SK-N-SH (cell line): Measurements from ENCODE around the gene SH2D4B. TPM values are rescaled to one million over a fixed set of nuclear protein-coding genes. Genes with fewer than 3 reads are reported as not detected.

Source experiments
- CTCF ChIA-PET: fragments of 300-600, 350-600 bp; formaldehyde crosslinking; extraction: SDS; loops from one replicate; lab custom pipeline; 2021; lab: Yijun Ruan, JAX
- POLR2A ChIA-PET: fragments of 350-600 bp; sonication (Branson Sonifier 250); formaldehyde crosslinking; extraction: SDS; loops from one replicate; lab custom pipeline; 2020; ENCODE audit warnings: antibody characterized with exemption, inconsistent platforms; lab: Yijun Ruan, JAX
- DNase-seq: peaks from one replicate; pipeline ENCODE4 v3.0.0; 2012
- H2AFZ ChIP-seq: fragments of 200-600 bp; sonication (generic); 2 replicates; pipeline ENCODE4 v1.8.1; 2016; ENCODE audit warnings: antibody characterized with exemption, mild to moderate bottlenecking, low read depth
- H3F3A ChIP-seq: fragments of 200-600 bp; sonication (generic); replicated peaks from 2 replicates; pipeline ENCODE3; 2016; ENCODE audit warnings: antibody characterized with exemption, mild to moderate bottlenecking; ENCODE audit not compliant: insufficient read depth
- H3K27ac ChIP-seq, 2 experiments: fragments of 200-500 bp in 1 of 2; fragments of 200-600 bp in 1 of 2; sonication (Bioruptor generic) in 1 of 2; sonication (generic), shearing (Covaris generic) in 1 of 2; 2 replicates each; pipeline versions ENCODE4 v1.5.1 to v1.6.1; 2014 to 2016; ENCODE audit warnings: low read depth in 2 of 2, inconsistent platforms in 1 of 2, low read length in 1 of 2, mild to moderate bottlenecking in 1 of 2, mixed read lengths in 1 of 2
- H3K27me3 ChIP-seq: fragments of 200-600 bp; sonication (generic), shearing (Covaris generic); 2 replicates; pipeline ENCODE4 v1.6.1; 2016; ENCODE audit warnings: mixed run types; ENCODE audit not compliant: insufficient read depth
- H3K36me3 ChIP-seq, 2 experiments: fragments of 200-500 bp in 1 of 2; fragments of 200-600 bp in 1 of 2; sonication (Bioruptor generic) in 1 of 2; sonication (generic) in 1 of 2; replicated peaks in 1 of 2; 2 replicates each; pipeline versions ENCODE3 to v1.5.1; 2014 to 2016; ENCODE audit warnings: low read length in 1 of 2, mild to moderate bottlenecking in 1 of 2; ENCODE audit not compliant: insufficient read depth in 2 of 2, control insufficient read depth in 1 of 2
- H3K4me1 ChIP-seq, 2 experiments: fragments of 200-500 bp in 1 of 2; fragments of 200-600 bp in 1 of 2; sonication (Bioruptor generic) in 1 of 2; sonication (generic), shearing (Covaris generic) in 1 of 2; 2 replicates each; pipeline versions ENCODE4 v1.5.1 to v1.6.1; 2014 to 2016; ENCODE audit warnings: low read depth in 1 of 2, low read length in 1 of 2, mixed run types in 1 of 2; ENCODE audit not compliant: insufficient read depth in 2 of 2, control insufficient read depth in 1 of 2
- H3K4me2 ChIP-seq: fragments of 200-600 bp; sonication (generic), shearing (Covaris generic); 2 replicates; pipeline ENCODE4 v1.6.1; 2017; ENCODE audit warnings: mixed run types
- H3K4me3 ChIP-seq, 2 experiments: fragments of 200-500 bp in 1 of 2; fragments of 200-600 bp in 1 of 2; sonication (Bioruptor generic) in 1 of 2; sonication (generic), shearing (Covaris generic) in 1 of 2; 2 replicates each; pipeline versions ENCODE4 v1.5.1 to v1.8.1; 2014 to 2016; ENCODE audit warnings: low read depth in 2 of 2, inconsistent platforms in 1 of 2, low read length in 1 of 2, mild to moderate bottlenecking in 1 of 2, mixed read lengths in 1 of 2, moderate library complexity in 1 of 2
- H3K79me2 ChIP-seq: fragments of 200-600 bp; sonication (generic); 2 replicates; pipeline ENCODE4 v1.8.1; 2017; ENCODE audit warnings: mild to moderate bottlenecking; ENCODE audit not compliant: insufficient read depth
- H3K9ac ChIP-seq: fragments of 200-600 bp; sonication (generic); 2 replicates; pipeline ENCODE4 v1.6.1; 2017; ENCODE audit warnings: mixed run types
- H3K9me2 ChIP-seq: fragments of 200-600 bp; sonication (generic); 2 replicates; pipeline ENCODE4 v1.6.1; 2017; ENCODE audit warnings: mixed run types
- H3K9me3 ChIP-seq: fragments of 200-600 bp; sonication (generic); 2 replicates; pipeline ENCODE4 v1.6.1; 2017; ENCODE audit warnings: mixed run types, mild to moderate bottlenecking, moderate library complexity
- H4K20me1 ChIP-seq: fragments of 200-600 bp; sonication (generic); 2 replicates; pipeline ENCODE4 v1.6.1; 2017; ENCODE audit warnings: mild to moderate bottlenecking, mixed run types; ENCODE audit not compliant: insufficient read depth
- ELF1 ChIP-seq: IDR thresholded peaks from 2 replicates; pipeline ENCODE4 v1.4.0; 2012
- EP300 ChIP-seq, 2 experiments: IDR thresholded peaks; 2 replicates each; pipeline versions ENCODE4 v1.4.0 to v1.6.1; 2012; ENCODE audit warnings: borderline replicate concordance in 1 of 2, low read depth in 1 of 2, low read length in 1 of 2
- FOSL2 ChIP-seq: IDR thresholded peaks from 2 replicates; pipeline ENCODE4 v1.4.0; 2012; ENCODE audit warnings: low read depth, mild to moderate bottlenecking, moderate library complexity, borderline replicate concordance
- FOXJ3 ChIP-seq: sonication (generic); formaldehyde crosslinking; IDR thresholded peaks from 2 replicates; pipeline ENCODE4 v1.5.1; 2020; ENCODE audit warnings: mild to moderate bottlenecking, missing genetic modification reagents
- FOXM1 ChIP-seq: IDR thresholded peaks from 2 replicates; pipeline ENCODE4 v1.4.0; 2012; ENCODE audit warnings: low read depth, mild to moderate bottlenecking
- GATA2 ChIP-seq: sonication (generic); formaldehyde crosslinking; IDR thresholded peaks from 2 replicates; pipeline ENCODE4 v1.5.0; 2020; ENCODE audit warnings: mild to moderate bottlenecking, missing genetic modification reagents
- JUND ChIP-seq: IDR thresholded peaks from 2 replicates; pipeline ENCODE4 v1.4.0; 2012
- MXI1 ChIP-seq: IDR thresholded peaks from 2 replicates; pipeline ENCODE4 v1.6.1; 2012; ENCODE audit warnings: mild to moderate bottlenecking, low read depth, low read length, improper control_type of control experiment
- PBX3 ChIP-seq: IDR thresholded peaks from 2 replicates; pipeline ENCODE4; 2012
- POLR2AphosphoS5 ChIP-seq: IDR thresholded peaks from 2 replicates; pipeline ENCODE4 v1.6.1; 2012; ENCODE audit warnings: low read depth, low read length
- RCOR1 ChIP-seq: fragments of 150-350 bp; IDR thresholded peaks from 2 replicates; pipeline ENCODE4 v1.6.1; 2017; ENCODE audit warnings: antibody characterized with exemption, low read length
- REST ChIP-seq: IDR thresholded peaks from 2 replicates; pipeline ENCODE4 v1.6.1; 2012; ENCODE audit warnings: mild to moderate bottlenecking, low read depth, low read length, moderate library complexity
- RFX5 ChIP-seq: IDR thresholded peaks from 2 replicates; pipeline ENCODE4 v1.6.1; 2012; ENCODE audit warnings: mild to moderate bottlenecking, improper control_type of control experiment, low read length
- SIN3A ChIP-seq: IDR thresholded peaks from 2 replicates; pipeline ENCODE4 v1.6.1; 2012; ENCODE audit warnings: low read depth, mild to moderate bottlenecking, low read length, moderate library complexity, borderline replicate concordance
- SMC3 ChIP-seq: IDR thresholded peaks from 2 replicates; pipeline ENCODE4 v1.6.1; 2012; ENCODE audit warnings: low read depth, low read length, improper control_type of control experiment
- TAF1 ChIP-seq: IDR thresholded peaks from 2 replicates; pipeline ENCODE4 v1.6.1; 2012; ENCODE audit warnings: low read depth, mild to moderate bottlenecking, low read length, moderate library complexity, borderline replicate concordance
- TEAD4 ChIP-seq: IDR thresholded peaks from 2 replicates; pipeline ENCODE4 v1.4.0; 2012; ENCODE audit warnings: mild to moderate bottlenecking, borderline replicate concordance; ENCODE audit not compliant: insufficient read depth
- YY1 ChIP-seq: IDR thresholded peaks from 2 replicates; pipeline ENCODE4 v1.4.0; 2012; ENCODE audit warnings: low read depth, mild to moderate bottlenecking
- whole genome bisulfite sequencing: methylation state at CpG from one replicate; pipeline ENCODE4 v1.1.6; 2017; ENCODE audit warnings: low lambda C conversion rate; 5-methylcytosine and 5-hydroxymethylcytosine counted together
- polyA plus RNA-seq, 3 experiments: library from polyadenylated mRNA; depleted of rRNA; stranded (reverse); fragments of >200 nt; gene quantifications; 2 replicates each; pipeline ENCODE4 v1.2.3, GENCODE V29; 2012
- TF ChIP-seq, protein P1 (sequence below): fragments of 150-350 bp; IDR thresholded peaks from 2 replicates; pipeline ENCODE4 v1.6.1; 2017; ENCODE audit warnings: antibody characterized with exemption, low read length, low read depth, borderline replicate concordance

The SH2D4B gene
- polyA plus RNA-seq, 1 of the 3 experiments (the other 2 are of a cell fraction) = not detected

DNA sequence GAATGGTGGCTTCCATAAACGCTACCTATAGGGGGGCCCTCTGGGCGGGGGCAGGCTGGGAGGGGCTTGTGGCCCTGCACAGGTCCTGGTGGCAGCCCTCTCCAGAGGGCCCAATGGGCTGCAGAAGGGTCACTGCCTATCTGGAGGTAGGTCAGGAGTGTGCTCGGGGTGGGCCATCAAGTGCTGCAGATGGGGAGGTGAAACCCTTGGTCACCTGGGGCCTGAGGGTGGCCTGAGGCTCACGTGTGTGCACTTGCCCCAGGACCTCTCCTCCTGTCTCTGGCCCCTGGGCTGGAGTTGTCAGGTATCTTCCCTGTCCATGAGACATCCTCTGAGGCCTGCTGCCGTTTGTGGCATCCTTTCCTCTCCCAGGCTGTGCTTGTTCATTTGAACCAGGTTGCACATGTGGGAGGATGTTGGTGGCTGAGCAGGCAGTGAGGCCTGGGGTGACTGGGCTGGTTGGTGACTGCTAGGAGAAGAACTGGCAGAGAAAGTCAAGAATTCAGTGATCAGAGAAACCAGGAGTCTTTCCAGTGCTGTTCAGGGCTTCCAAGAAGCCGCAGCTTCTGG lies 21.1 kb upstream of the SH2D4B start:
- ChIA-PET POLR2A (interaction anchor here (0.5 kb wide), 1 partner anchor 97 kb away, joined by 3 read pairs; no protein-coding TSS in a partner anchor), CTCF (interaction anchor here (1.1 to 21.2 kb wide), 3 partner anchors 11 to 134 kb away, joined by 4 to 602 read pairs (median 36); partner anchors contain the start of gene TSPAN14)
- no peak overlapping the region for H3K4me3 ChIP-seq
- WGBS = 90% methylated on average over 5 of the region's 6 CpGs
- H3K9ac ChIP-seq = no peak overlapping the region
- H4K20me1 ChIP-seq = no peaks in the 10 kb centered on the region
- no peak overlapping the region for H3K27ac ChIP-seq
- peaks cover 36 to 72% of the 10 kb centered on the region in 2 experiments for H3K36me3 ChIP-seq
- no peak for DNase-seq
- H3K9me2 ChIP-seq = no peaks in the 10 kb centered on the region
- H3K79me2 ChIP-seq = peaks cover 3% of the 10 kb centered on the region; the same call in 1 of the 2 replicates
- no peak overlapping the region for H2AFZ ChIP-seq
- H3F3A ChIP-seq = no peaks in the 10 kb centered on the region
- H3K9me3 ChIP-seq = no peaks in the 10 kb centered on the region
- no peaks in the 10 kb centered on the region for H3K4me1 ChIP-seq
- H3K4me2 ChIP-seq = no peak overlapping the region
- no peak for TF ChIP-seq REST
- no peak for TF ChIP-seq YY1
- no peaks in the 10 kb centered on the region for H3K27me3 ChIP-seq

DNA sequence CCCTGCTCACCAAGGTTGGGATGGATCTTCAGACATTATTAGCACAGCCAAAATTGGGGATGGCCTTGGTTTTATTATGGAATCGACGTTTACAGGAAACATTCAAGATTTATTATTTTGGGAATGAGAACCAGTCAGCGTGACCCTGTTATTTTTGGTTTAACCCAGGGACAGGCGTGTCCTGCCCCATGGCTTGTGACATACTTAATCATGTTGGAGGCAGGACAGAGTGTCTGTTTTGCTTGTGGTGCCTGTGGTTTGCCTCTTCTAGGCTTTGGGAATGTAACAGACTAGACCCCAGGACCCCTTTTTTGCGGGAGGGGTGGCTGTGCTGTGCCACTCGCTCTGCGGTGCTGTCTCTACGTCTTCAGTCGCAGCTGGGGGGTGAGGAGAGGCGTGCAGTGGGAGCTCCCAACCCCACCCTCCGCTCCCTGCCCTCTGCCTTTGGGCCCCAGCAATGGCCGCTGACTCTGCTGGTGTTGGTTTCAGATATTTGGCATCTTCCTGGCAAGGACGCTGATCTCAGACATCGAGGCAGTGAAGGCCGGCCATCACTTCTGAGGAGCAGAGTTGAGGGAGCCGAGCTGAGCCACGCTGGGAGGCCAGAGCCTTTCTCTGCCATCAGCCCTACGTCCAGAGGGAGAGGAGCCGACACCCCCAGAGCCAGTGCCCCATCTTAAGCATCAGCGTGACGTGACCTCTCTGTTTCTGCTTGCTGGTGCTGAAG lies 20.1 kb upstream of the SH2D4B start:
- H3K9ac ChIP-seq = no peak overlapping the region
- H4K20me1 ChIP-seq = no peaks in the 10 kb centered on the region
- H3K27me3 ChIP-seq = no peaks in the 10 kb centered on the region
- no peaks in the 10 kb centered on the region for H3K9me3 ChIP-seq
- no peaks in the 10 kb centered on the region for H3K9me2 ChIP-seq
- no peak overlapping the region for H3K4me2 ChIP-seq
- no peaks in the 10 kb centered on the region for H3F3A ChIP-seq
- H3K79me2 ChIP-seq = peaks cover 3% of the 10 kb centered on the region; the same call in 1 of the 2 replicates
- H2AFZ ChIP-seq = no peak overlapping the region
- no peak for DNase-seq
- 93% methylated on average over 15 of the region's 21 CpGs for WGBS
- no peak overlapping the region for H3K4me3 ChIP-seq
- peaks cover 27 to 68% of the 10 kb centered on the region in 2 experiments for H3K36me3 ChIP-seq
- CTCF ChIA-PET = interaction anchor here (0.6 to 1.1 kb wide), 2 partner anchors 12 to 74 kb away, joined by 3 read pairs; no protein-coding TSS in a partner anchor
- POLR2A ChIA-PET = no interaction called here
- no peak overlapping the region for H3K27ac ChIP-seq
- H3K4me1 ChIP-seq = no peaks in the 10 kb centered on the region
- no peak for TF ChIP-seq FOSL2
- no peak for TF ChIP-seq RFX5
- TF ChIP-seq POLR2AphosphoS5 = no peak
- no peak for TF ChIP-seq SIN3A
- TF ChIP-seq TAF1 = no peak
- TF ChIP-seq TEAD4 = no peak
- no peak for TF ChIP-seq ELF1
- no peak for TF ChIP-seq YY1
- no peak for TF ChIP-seq PBX3
- TF ChIP-seq EP300 (IDR thresholded peaks at IDR 0.05; ENCODE audit: borderline replicate concordance in 1 of 2, low read depth in 1 of 2, low read length in 1 of 2) = no peak
- TF ChIP-seq GATA2 (CRISPR knock-in tag) = no peak
- no peak for TF ChIP-seq MXI1
- no peak for TF ChIP-seq FOXJ3 (CRISPR knock-in tag)
- no peak for TF ChIP-seq SMC3
- TF ChIP-seq RCOR1 = no peak
- TF ChIP-seq FOXM1 = no peak
- TF ChIP-seq, protein P1, sequence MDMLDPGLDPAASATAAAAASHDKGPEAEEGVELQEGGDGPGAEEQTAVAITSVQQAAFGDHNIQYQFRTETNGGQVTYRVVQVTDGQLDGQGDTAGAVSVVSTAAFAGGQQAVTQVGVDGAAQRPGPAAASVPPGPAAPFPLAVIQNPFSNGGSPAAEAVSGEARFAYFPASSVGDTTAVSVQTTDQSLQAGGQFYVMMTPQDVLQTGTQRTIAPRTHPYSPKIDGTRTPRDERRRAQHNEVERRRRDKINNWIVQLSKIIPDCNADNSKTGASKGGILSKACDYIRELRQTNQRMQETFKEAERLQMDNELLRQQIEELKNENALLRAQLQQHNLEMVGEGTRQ = no peak
- no peak for TF ChIP-seq JUND
